Activated CD8-positive, alpha-beta memory T cell treated with anti-CD3 and anti-CD28 coated beads for 4 hours (primary cell): Measurements from ENCODE around the gene EVC.

Source experiments
- DNase-seq, 2 donors: peaks; one replicate each; pipeline ENCODE4 v3.0.0-alpha.2; 2020; ENCODE audit warnings: low read depth in 2 of 2

EVC gene

GRCh38 chr4:5730993-5731990, 20.3 kb downstream of the EVC start:
- no peak for DNase-seq

DNA sequence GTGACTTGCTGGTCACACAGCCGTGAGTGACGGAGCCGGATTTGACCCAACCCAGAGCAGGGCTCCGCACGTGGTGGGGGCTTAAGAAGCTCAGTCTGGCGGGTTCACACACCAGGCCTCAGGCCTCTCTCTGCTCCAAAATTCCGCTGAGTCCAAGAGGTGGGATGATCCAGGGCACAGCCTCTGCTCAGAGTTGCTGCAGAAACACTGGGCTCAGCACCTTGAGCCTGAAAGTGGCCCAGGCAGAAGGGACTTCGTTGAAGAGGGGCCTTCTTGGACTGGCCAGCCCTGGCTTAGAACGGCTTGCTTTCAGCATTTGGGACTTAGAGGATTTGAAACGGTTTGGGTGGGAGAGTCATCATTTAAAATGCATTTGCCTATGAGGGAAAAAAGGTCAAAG, 21.2 kb downstream of the EVC start:
- DNase-seq, result no peak

DNA sequence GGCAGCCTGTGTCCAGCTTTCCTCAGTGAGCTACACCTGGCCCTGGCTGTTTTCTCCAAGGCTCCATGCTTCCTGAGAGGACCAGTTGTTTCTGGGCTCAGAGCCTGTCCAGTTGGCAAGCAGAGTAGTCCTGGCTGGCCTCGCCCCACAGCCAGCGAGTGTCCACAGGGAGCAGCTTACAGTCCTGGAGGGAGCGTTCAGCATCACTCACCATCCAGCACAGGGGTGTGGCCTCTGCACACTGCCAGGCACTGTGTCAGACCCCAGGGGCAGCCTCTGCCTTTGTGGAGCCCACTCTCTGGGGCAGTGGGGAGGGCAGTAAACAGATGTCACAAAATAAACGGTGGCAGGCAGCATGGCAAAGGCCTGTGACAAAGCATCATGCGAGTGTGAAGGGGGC, 23.9 kb downstream of the EVC start:
- no peak for DNase-seq

- no peak for DNase-seq
These were observed 24.5 kb downstream of the EVC start for GRCh38 chr4:5735463-5735862.

DNA sequence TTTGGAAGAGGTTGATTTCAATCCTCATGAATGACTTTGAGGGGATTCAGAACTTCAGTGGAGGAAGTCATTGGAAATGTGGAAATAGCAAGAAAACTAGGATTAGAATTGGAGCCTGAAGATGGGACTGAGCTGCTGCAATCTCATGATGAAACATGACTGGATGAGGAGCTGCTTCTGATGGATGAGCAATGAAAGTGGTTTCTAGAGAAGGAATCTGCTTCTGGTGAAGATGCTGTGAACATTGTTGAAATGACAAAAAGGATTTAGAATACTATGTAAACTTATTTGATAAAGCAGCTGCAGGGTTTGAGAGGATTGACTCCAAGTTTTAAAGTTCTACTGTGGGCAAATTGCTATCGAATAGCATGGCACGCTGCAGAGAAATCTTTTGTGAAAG, 27.1 kb downstream of the EVC start:
- no peak for DNase-seq

GRCh38 chr4:5742388-5742787, 31.4 kb downstream of the EVC start:
- no peak for DNase-seq

- no peak for DNase-seq
These were observed 32.0 kb downstream of the EVC start for GRCh38 chr4:5742968-5743367.

- DNase-seq, result no peak
These were observed 35.2 kb downstream of the EVC start for GRCh38 chr4:5746250-5746649.

DNA sequence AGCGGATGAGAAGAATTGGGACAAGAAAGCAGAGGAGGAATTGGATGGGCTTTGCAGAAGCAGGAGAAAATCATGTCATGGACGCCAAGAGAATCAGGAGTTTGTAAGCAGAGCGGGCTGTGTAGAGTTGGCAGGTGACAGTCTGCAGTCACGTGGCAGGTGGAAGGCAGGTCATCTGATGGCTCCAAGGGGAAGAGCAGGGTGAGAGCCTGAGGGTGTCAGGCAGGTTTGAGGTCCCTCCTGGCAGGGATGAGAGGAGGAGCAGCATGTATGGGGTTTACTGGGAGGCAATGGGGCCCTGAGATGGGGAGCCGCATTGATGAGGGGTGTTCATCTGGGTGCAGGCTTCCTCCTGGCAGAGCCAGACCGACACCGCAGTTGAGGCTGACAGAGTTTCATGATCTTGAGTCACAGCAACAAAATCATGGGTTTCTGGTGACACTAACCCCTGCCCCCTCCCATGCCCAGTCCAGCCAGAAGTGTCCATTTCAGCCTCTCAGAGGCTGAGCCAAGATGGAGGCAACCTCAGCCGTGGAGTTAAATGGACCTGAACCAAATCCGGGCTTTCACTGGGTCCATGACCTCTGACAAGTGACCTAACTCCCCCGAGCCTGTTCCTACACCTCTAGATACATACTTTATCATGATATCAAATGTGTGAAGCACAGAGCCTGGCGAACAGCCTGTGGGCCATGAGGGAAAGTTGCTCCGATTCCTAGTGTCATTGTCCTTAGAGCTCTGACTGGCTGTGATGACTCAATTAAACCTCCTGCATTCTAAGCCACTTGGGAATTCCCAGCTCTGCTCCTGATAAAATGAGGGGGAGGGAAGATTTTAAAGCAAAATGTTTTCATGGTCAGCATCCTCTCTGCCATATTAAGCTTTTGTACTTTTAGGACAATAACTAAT, 36.1 kb downstream of the EVC start:
- DNase-seq, result no peak

GRCh38 chr4:5747738-5748375, 36.9 kb downstream of the EVC start:
- DNase-seq, result no peak

- no peak for DNase-seq
These were observed 38.6 kb downstream of the EVC start for GRCh38 chr4:5749568-5749967.

- DNase-seq, result no peak
These were observed 39.3 kb downstream of the EVC start for GRCh38 chr4:5750052-5750945.

DNA sequence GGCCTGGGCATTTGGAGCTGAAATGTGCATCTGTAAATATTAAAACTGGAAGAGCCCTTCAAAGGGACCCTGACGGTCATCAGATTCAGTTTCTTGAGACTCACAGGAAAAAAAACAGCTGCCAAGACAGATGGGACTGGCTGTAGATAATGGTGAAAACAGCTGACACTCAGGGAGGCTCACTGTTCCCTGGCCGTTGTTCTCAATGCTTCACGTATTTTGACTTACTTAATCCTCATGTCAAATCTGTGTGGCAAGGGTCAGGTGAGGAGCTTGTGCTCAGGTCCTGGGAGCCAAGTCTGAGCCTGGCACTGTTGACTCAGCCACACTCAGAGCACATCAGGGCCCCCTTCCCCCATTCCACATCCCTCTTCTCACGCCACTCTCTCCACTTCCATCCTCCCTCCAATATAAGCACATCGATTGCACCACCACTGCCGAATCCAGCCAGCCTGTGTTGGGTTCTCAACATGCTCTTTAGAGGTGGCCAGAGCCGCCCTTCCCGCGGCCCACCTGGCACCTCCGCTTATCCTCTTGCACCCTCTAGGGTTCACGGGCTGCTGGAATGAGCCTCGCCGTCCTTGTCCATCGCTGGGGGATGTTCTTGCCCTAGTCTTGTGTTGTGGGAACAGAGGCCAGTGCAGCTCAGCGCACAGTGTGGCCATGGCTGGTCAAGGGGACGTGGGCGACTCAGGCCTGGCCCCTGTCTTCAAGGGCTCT, 40.1 kb downstream of the EVC start:
- DNase-seq, result no peak

DNA sequence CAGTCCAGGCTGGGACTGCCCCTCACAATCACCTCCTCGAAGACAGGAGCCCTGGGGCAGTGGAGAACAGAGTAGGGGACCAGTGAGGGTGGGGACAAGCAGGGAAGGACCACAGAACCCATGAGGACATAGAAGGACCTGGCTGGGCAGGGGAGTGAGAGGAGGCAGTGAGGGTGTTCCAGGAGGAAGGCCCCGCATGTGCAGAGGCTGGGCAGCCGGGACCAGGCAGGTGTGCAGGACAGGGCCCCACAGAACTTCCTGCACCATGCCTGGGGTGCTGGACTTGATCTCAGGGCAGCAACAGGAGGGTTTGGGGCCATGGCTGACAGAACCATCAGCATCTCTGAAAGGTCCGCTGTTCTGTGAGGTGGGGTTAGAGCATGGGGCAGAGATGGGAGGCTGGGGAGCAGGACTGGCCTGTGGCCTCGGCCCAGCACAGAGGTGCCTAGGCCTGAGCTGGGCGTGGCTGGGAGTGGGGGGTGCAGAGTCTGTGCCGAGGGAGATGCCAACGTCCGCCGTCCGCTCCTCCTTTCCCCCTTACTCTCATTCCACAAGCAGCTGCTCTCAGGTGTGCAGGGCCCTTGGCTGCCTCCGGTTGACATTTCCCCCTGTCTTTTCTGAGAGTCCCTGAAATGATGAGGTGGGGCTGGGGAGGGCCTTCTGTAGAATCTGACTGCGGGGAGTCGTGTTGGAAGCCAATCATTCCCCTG, 40.8 kb downstream of the EVC start:
- DNase-seq, result no peak

DNA sequence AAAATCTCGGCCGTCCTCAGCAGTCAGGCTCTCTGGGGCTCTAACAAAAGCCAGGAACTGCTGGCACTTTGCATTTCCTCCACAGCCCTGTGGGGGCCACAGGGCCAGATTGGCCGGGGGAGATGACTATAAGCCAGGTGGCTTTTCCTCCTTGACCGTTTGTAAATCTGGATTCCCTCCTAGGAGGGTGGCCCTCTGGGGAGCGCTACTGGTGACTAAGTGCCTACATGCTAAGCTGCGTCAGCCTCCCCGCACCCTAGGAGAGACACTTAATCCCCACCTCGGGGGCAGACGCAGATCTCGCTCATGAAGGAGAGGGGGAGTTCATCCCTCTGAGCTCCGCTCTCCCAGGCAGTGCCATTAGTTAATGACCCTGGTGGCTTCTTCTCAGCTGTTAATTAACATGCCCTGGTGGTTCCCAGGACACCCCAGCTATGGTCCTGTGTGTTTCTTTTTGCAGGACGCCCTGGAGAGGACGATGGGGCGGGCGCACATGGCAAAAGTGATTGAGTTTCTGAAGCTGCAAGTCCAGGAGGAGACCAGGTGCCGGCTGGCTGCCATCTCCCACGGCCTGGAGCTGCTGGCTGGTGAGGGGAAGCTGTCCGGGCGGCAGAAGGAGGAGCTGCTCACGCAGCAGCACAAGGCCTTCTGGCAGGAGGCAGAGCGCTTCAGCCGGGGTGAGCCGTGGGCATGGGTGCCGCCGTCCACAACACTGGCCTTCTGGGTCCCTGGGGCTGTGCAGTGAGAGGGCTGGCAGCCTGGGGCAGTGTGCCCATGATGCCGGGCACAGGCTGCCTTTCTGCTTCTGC, 41.6 kb downstream of the EVC start:
- DNase-seq, result no peak

- DNase-seq, result no peak
These were observed 42.4 kb downstream of the EVC start for GRCh38 chr4:5753366-5753765.

DNA sequence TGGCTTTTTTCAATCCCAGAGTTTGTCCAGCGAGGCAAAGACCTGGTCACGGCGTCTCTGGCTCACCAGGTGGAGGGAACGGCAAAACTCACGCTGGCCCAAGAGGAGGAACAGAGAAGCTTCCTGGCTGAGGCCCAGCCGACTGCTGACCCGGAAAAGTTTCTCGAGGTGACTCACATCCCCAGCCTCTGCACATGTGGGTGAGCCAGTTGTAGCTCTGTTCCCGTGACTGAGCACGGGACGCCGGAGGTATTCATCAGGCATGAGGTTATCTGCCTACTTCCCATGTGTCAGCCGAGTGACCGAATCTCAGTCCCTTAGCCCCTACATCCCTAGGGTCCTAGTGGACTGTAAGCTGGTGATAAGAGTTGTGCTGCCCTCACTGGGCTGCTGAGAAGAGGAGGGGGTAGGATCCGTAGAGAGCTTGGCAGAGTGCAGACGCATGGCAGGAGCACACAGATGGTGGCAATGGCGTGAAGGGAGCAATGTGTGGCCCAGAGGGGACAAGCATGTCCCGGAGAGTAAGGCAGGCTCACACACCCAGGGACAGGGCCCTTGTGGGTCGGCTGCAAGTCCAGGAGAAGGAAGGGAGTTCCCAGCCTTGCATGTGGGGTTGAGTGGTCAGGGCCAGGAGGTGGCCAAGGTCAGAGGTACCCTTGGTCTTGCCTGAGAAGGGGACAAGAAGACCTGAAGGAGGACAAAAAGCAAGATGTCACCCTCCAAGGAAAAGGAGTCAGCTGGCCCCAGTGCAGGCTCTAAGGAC, 42.9 kb downstream of the EVC start:
- no peak for DNase-seq

GRCh38 chr4:5754529-5754881, 43.5 kb downstream of the EVC start:
- DNase-seq, result no peak
